Epithelial cell of proximal tubule (primary cell): ENCODE results near the gene TRIM40. TPM values are rescaled to one million over a fixed set of nuclear protein-coding genes. Genes with fewer than 3 reads are reported as not detected.

Experiments
- DNase-seq: peaks from one replicate; pipeline ENCODE4 v3.0.0-alpha.2; 2011; ENCODE audit warnings: low read depth
- H3K4me3 ChIP-seq: 2 replicates; pipeline ENCODE4 v1.5.1; 2011; ENCODE audit warnings: low read depth, mild to moderate bottlenecking, low read length
- CTCF ChIP-seq: conservative IDR thresholded peaks from 2 replicates; pipeline ENCODE4 v1.5.1; 2012; ENCODE audit warnings: low read depth, mild to moderate bottlenecking, low read length
- total RNA-seq: library from RNA; depleted of rRNA; stranded (reverse); fragments of >200 nt; gene quantifications from 2 replicates; pipeline ENCODE4 v1.2.3, GENCODE V29; 2015

The TRIM40 gene
- not detected in 2 replicates for total RNA-seq

- H3K4me3 ChIP-seq = no peak within 1 kb of the TSS
- no peak for DNase-seq
- no peak for TF ChIP-seq CTCF
Observed at GRCh38 chr6:30135757-30136156, at the start of gene TRIM40. Gene TRIM40, plus strand, starts transcription at chr6:30136140. Its CDS starts 897 bp downstream, at chr6:30137037.

GRCh38 chr6:30087876-30088275 lies 48.1 kb upstream of the TRIM40 start:
- no peak for DNase-seq
- H3K4me3 ChIP-seq = no peak overlapping the region
- TF ChIP-seq CTCF = no peak

GRCh38 chr6:30091577-30092381 lies 44.2 kb upstream of the TRIM40 start:
- TF ChIP-seq CTCF = no peak
- DNase-seq = peak; percentile 69
- no peak overlapping the region for H3K4me3 ChIP-seq

- no peak overlapping the region for H3K4me3 ChIP-seq
- no peak for DNase-seq
- TF ChIP-seq CTCF = no peak
Observed at GRCh38 chr6:30092852-30093543, 42.9 kb upstream of the TRIM40 start.

- TF ChIP-seq CTCF = no peak
- H3K4me3 ChIP-seq = no peak overlapping the region
- no peak for DNase-seq
Observed at GRCh38 chr6:30093951-30094661, 41.8 kb upstream of the TRIM40 start.

- no peak for TF ChIP-seq CTCF
- H3K4me3 ChIP-seq = no peak overlapping the region
- DNase-seq = no peak
Observed at GRCh38 chr6:30096829-30097228, 39.1 kb upstream of the TRIM40 start.
